ENCODE results near the gene KATNB1. TPM values are rescaled to one million over a fixed set of nuclear protein-coding genes. Genes with fewer than 3 reads are reported as not detected.
"Not testable (repeated sequence)": the region's sequence is repeated elsewhere in the genome, so short reads cannot be mapped to it uniquely, and the experiment has no call there.

Gene KATNB1
- total and polyA plus RNA-seq, 2 experiments from 2014 or later: 46.4 to 49.4 TPM

DNA sequence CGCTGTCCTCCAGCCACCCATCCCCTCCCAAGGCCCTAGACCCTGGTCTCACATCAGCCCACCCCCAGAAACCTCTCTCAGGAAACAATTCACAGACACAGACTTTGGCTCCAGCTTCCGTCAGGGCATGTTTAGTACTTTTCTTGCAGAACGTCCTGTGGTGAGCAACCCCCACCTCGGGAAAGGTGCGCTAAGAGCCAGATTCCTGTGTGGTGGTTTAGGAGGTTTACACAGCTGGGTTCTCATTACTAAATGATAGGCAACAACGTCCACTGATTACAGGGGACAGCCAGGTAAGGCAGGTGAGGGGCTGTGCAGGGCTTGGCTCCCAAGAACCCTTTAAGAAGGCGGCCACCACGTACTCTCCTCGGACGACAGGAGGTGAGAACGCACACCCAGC lies 37.4 kb downstream of the KATNB1 start:
- no peaks in the 10 kb centered on the region for H3K27me3 ChIP-seq
- no peak overlapping the region for H3K4me3 ChIP-seq
- H3K27ac ChIP-seq: no peak overlapping the region
- TF ChIP-seq, protein P1, sequence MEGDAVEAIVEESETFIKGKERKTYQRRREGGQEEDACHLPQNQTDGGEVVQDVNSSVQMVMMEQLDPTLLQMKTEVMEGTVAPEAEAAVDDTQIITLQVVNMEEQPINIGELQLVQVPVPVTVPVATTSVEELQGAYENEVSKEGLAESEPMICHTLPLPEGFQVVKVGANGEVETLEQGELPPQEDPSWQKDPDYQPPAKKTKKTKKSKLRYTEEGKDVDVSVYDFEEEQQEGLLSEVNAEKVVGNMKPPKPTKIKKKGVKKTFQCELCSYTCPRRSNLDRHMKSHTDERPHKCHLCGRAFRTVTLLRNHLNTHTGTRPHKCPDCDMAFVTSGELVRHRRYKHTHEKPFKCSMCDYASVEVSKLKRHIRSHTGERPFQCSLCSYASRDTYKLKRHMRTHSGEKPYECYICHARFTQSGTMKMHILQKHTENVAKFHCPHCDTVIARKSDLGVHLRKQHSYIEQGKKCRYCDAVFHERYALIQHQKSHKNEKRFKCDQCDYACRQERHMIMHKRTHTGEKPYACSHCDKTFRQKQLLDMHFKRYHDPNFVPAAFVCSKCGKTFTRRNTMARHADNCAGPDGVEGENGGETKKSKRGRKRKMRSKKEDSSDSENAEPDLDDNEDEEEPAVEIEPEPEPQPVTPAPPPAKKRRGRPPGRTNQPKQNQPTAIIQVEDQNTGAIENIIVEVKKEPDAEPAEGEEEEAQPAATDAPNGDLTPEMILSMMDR (IDR thresholded peaks at IDR 0.05; ENCODE audit: low read depth, low read length): no peak
- no peaks in the 10 kb centered on the region for H3K9me3 ChIP-seq (ENCODE audit: low read depth)
- peaks cover 9% of the 10 kb centered on the region for H3K36me3 ChIP-seq
- DNase-seq (ENCODE audit: low read depth in 1 of 2, low spot score in 1 of 2): no peak
- peaks cover 4% of the 10 kb centered on the region for H3K4me1 ChIP-seq (ENCODE audit: low read depth)

DNA sequence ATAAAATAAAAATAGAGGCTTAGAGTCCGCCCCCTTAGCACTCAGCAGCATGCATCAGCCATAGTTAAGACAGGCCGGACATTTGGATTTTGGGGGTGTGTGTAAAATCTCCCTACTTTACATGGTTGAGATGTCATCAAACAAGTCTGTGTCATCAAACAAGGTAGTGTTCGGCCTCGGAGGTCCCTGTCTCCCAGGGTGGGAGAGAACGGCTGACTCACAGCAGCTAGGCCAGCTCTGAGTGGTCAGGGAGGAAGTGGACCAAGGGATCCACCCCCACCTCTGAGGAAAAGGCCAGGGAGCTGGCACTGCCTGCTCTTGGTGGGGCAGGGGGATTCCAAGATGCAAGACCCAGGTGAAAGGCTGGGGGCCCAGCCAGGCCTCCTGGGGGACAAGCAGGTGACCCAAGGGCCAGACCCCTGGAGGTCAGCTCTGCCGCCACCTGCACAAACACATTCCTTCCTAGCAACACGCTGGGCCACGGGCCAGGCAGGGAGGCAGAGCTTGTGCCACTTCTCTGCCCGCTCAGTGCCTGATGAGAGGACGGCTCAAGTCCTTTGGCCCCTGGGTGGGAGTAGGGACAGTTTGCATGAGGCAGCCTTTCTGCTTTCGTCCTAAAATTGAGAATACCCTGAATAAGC lies 38.2 kb downstream of the KATNB1 start:
- DNase-seq (ENCODE audit: low read depth in 1 of 2, low spot score in 1 of 2): no peak
- Histone ChIP-seq H3K4me1 (ENCODE audit: low read depth) (peaks cover 4% of the 10 kb centered on the region), H3K9me3 (ENCODE audit: low read depth) (no peaks in the 10 kb centered on the region), H3K27me3 (no peaks in the 10 kb centered on the region), H3K36me3 (peaks cover 8% of the 10 kb centered on the region), H3K27ac (no peak overlapping the region), H3K4me3 (no peak overlapping the region)
- TF ChIP-seq, protein P1 (IDR thresholded peaks at IDR 0.05; ENCODE audit: low read depth, low read length): no peak

DNA sequence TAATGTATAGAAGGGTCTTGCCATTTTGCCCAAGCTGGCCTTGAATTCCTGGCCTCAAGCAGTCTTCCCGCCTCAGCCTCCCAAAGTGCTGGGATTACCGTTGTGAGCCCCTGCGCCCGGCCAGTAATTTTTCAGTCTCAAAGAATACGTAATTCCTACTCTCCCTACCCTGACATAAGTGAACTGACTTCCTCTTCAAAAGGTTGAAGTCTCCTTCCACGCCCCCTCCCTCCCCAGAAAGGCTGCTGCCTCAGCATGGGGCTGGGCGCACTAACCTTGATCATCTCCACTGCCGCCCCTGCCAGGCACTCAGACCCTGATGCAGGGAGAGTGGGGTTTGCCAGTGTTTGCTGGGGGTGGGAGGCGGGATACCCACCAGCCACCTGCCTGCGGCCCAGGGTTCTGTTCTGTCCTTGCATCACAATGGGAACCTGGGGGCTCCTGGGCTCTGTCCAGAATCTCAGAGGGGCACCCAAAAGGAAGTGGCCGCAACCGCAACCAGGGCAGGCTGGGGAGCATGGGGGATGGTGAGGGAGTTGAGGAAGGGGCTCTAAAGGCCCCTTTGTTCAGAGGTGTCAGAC lies 39.2 kb downstream of the KATNB1 start:
- DNase-seq (ENCODE audit: low read depth in 1 of 2, low spot score in 1 of 2): no peak
- no peaks in the 10 kb centered on the region for H3K27me3 ChIP-seq
- peaks cover 4% of the 10 kb centered on the region for H3K4me1 ChIP-seq (ENCODE audit: low read depth)
- no peaks in the 10 kb centered on the region for H3K9me3 ChIP-seq (ENCODE audit: low read depth)
- no peak overlapping the region for H3K27ac ChIP-seq
- H3K4me3 ChIP-seq: no peak overlapping the region
- TF ChIP-seq, protein P1 (IDR thresholded peaks at IDR 0.05; ENCODE audit: low read depth, low read length): no peak
- H3K36me3 ChIP-seq: peaks cover 4% of the 10 kb centered on the region

DNA sequence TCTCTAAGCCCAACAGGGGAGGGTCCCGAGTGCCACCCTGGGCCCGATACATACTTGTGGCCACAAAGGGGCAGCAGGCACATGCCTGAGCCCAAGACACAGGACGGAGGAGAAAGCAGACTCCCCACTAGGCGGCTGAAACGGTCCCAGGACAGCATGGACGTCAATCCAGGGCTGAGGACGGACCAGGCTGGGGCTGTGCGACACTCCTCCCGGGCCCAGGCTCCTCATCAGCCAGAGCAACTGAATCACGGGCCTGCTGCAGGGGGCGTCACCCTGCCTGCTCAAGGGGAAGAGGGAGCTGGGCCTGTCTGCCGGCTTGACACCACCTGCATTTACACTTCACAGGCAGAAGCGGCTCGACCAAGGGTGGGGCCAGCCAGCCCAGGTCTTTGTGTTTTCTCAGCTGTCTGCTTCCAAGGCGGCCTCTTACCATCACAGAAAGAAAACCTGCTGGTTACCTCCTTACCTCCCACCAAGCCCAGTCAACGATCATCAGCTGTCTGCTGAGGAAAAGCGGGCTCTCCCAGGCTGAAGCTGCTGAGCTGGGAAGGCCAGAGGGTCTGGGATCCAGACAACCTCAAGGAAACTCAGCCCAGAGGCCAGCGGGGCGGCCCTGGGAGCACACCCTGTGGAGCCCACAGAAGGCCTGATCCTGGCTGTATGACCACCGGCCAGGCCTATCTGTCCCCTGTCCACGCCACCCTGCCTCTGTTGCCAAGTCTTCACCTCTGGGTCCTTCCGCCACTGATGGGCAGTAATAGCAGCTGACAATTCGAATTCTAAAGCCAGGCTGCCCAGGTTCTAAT lies 40.3 kb downstream of the KATNB1 start:
- peaks cover 4% of the 10 kb centered on the region for H3K4me1 ChIP-seq (ENCODE audit: low read depth)
- peak; percentile 21 to 88 for DNase-seq (ENCODE audit: low read depth in 1 of 2, low spot score in 1 of 2)
- TF ChIP-seq, protein P1 (IDR thresholded peaks at IDR 0.05; ENCODE audit: low read depth, low read length): peak; percentile 27
- no peaks in the 10 kb centered on the region for H3K27me3 ChIP-seq
- H3K36me3 ChIP-seq: no peaks in the 10 kb centered on the region
- no peak overlapping the region for H3K27ac ChIP-seq
- no peak overlapping the region for H3K4me3 ChIP-seq
- no peaks in the 10 kb centered on the region for H3K9me3 ChIP-seq (ENCODE audit: low read depth)

DNA sequence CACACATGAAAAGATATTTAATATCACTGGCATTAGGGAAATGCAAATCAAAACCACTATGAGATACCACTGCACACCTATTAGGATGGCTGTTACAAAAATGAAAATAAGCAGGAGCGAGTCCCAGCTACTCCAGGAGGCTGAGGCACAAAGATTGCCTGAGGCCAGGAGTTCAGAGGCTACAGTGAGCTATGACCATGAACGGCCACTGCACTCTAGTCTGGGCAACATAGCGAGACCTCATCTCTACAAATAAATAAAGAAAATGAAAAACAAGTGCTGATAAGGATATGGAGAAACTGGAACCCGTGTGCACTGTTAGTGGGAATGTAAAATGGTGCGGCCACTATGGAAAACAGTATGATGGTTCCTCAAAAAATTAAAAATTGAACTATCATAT lies 43.1 kb downstream of the KATNB1 start:
- Histone ChIP-seq H3K36me3 (no peaks in the 10 kb centered on the region), H3K9me3 (ENCODE audit: low read depth) (no peaks in the 10 kb centered on the region), H3K27ac (no peak overlapping the region), H3K4me1 (ENCODE audit: low read depth) (peaks cover 4% of the 10 kb centered on the region), H3K4me3 (no peak overlapping the region), H3K27me3 (no peaks in the 10 kb centered on the region)
- TF ChIP-seq, protein P1 (IDR thresholded peaks at IDR 0.05; ENCODE audit: low read depth, low read length): no peak
- DNase-seq (ENCODE audit: low read depth in 1 of 2, low spot score in 1 of 2): no peak

DNA sequence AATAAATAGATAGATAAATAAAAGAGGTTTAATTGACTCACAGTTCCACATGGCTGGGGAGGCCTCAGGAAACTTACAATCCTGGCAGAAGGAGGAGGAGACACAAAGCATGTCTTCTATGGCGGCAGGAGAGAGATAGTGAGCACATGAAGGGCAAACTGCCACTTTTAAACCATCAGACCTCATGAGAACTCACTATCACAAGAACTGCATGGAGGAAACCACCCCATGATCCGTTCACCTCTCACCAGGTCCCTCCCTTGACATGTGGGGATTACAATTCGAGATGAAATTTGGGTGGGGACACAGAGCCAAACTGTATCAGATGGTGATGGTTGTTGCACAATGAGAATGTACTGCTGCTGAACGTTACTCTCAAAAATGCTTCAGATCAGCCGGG lies 44.3 kb downstream of the KATNB1 start:
- not testable (repeated sequence) for DNase-seq (ENCODE audit: low read depth in 1 of 2, low spot score in 1 of 2); H3K9me3 ChIP-seq (ENCODE audit: low read depth); H3K27ac ChIP-seq; H3K4me3 ChIP-seq; H3K27me3 ChIP-seq; H3K36me3 ChIP-seq; H3K4me1 ChIP-seq (ENCODE audit: low read depth)
